HG03558 (cell line): ENCODE results near the gene LYPD8.
"Not testable (repeated sequence)": the region's sequence is repeated elsewhere in the genome, so short reads cannot be mapped to it uniquely, and the experiment has no call there.

Experiments
- ATAC-seq: cut with Tn5 transposase; IDR thresholded peaks from one replicate; pipeline ENCODE4 v1.9.1; 2021; ENCODE audit warnings: moderate number of reproducible peaks; ENCODE audit not compliant: unreplicated experiment; ENCODE audit errors: extremely low read depth

Gene LYPD8, protein sequence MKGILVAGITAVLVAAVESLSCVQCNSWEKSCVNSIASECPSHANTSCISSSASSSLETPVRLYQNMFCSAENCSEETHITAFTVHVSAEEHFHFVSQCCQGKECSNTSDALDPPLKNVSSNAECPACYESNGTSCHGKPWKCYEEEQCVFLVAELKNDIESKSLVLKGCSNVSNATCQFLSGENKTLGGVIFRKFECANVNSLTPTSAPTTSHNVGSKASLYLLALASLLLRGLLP

DNA sequence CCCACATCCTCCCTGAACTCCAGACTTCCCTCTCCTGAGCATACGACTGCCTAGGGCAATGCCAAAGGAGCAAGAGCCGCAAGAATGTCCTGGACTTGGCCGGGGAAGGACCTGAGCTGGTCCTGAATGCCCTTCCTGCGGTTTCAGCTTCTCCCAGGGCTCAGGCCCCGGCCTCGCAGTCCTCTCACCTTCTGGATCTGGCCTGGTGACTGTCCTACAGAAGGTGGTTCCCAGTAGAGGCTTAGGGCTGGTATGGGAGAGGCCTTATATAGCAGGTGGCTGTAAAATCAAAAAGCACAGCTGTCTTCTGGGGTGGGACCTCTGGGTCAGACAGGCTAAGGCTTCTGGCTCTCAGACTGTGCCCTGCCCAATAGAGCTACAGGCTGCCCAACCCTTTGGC, at the start of gene LYPD8:
Gene LYPD8 (minus strand): TSS at position 243 of the 400 bp plus-strand sequence. CDS start 4,678 bp downstream, outside the sequence.
- no peak for ATAC-seq

DNA sequence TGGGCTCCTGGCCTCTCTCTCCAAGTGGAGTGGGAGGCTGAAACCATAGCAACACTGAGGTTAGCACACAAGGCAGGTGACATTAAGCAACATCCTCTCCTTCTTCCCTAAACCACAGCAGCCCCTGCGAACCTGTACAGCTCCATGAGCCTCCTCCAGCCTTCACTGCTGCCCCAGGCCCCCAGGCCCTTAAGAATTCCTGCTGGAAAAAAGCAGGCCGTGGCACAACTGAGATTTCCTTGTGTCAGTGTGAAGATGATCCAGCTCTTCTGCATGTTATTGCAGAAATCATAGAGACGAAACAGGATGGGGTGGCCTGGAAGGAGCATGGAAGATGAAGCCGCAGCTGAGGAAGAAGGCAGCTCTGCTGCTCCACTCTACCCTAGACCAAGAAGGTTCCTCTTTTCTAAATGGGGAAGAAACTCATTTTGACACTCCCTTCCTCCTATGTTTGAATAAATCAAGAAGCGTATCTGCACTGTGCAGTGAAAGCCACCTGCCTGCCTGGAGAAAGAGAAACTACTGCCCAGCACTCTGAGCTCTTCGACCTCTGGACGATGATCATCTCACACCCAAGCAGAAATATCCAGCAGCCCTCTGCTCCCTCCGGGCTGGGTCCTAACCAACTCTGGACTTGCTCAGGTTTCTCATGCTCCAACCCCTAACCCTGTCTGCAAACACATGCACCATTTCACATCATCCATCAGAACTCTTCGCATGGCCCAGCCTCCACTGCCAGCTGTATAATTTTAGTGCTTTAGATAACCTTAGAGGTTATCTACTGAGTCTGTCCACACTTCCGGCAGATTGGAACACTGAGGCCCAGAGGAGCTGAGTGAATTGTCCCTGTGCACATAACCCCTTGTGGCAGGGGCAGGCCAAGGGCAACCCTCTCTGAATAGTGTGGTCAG, 49.5 kb upstream of the LYPD8 start:
- ATAC-seq = peak; percentile 81

DNA sequence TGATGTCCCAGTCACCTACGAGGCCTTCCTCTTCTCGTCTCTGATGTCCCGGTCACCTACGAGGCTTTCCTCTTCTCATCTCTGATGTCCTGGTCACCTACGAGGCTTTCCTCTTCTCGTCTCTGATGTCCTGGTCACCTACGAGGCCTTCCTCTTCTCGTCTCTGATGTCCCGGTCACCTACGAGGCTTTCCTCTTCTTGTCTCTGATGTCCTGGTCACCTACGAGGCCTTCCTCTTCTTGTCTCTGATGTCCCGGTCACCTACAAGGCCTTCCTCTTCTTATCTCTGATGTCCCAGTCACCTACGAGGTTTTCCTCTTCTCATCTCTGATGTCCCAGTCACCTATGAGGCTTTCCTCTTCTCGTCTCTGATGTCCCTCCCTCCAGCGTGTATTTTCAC, 47.9 kb upstream of the LYPD8 start:
- ATAC-seq = not testable (repeated sequence)

DNA sequence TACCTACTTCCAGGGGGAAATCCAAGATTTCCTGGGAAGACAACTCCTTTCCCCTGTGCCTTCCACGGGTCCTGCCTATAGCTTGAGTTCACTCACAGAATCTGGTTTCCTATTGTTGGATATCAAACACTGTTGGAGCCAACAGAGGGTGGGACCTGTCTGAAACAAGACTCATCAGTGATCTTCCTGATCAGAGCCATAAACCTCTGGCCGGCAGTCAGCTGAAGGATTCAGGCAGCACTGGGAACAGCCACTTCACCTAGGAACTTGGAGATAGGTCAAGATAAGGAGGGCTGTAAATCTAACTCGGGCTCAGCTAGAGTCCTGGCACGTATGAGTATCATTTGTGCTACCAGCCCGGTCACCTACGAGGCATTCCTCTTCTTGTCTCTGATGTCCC, 46.9 kb upstream of the LYPD8 start:
- no peak for ATAC-seq

DNA sequence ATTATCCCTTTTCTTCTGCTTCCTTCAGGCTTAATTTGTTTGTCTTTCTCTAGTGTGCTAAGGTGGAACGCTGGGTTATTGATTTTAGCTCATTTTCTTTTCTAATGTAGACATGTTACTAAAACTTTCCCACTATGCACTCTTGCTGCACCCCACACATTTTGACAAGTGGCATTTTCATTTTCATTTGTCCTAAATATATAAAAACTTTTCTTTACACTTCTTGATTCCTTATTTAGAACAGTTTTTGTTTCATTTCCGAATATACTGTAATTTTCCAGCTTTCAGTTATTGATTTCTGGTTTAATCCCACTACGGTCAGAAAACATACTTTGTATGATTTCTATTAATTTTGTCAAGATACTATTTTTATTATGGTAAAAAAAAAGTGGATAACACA, 44.9 kb upstream of the LYPD8 start:
- ATAC-seq = no peak

DNA sequence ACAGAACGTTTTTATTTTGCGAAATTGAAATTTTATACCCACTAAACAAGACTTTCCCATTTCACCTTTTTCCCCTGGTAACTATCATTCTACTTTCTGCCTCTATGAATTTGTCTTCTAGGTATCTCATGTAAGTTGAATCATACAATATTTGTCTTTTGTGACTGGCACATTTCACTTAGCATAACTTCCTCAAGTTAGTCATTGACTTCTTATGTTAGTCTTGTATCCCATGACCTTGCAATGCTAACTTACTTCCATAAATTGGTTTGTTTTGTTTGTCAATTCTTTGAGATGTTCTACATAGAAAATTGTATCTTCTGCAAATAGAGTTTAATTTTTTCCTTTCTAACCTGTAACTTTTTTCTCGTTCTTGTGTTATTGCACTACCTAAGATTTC, 43.2 kb upstream of the LYPD8 start:
- ATAC-seq = no peak

DNA sequence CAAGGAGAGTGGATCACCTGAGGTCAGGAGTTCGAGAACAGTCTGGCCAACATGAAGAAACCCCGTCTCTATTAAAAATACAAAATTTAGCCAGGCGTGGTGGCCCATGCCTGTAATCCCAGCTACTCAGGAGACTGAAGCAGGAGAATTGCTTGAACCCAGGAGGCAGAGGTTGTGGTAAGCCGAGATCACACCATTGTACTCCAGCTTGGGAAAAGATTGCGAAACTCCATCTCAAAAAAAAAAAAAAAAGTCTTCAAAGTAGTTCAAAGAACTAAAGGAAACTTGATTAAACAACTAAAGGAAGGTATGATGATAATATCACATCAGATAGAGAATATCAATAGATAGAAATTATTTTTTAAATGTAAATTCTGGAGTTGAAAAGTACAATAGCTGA, 39.1 kb upstream of the LYPD8 start:
- not testable (repeated sequence) for ATAC-seq

DNA sequence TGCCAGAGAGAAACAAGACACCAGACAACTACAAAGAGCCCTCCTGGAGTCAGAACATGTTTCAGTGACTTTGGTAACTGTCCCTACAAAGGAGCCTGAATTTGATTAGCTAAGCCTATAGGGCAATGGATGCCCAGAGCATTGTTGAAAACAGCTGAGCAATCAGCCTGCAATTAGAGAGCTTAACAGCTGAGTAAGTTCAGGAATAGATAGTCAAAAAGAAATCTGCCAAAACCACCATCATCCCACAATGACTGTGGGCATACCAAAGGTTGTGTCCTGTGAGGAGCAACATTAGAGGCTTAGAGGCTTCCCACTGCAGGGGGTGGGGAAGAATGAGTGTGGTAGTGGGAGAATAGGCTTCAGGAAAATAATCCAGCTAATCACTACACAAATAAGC, 38.0 kb upstream of the LYPD8 start:
- ATAC-seq = peak; percentile 92

DNA sequence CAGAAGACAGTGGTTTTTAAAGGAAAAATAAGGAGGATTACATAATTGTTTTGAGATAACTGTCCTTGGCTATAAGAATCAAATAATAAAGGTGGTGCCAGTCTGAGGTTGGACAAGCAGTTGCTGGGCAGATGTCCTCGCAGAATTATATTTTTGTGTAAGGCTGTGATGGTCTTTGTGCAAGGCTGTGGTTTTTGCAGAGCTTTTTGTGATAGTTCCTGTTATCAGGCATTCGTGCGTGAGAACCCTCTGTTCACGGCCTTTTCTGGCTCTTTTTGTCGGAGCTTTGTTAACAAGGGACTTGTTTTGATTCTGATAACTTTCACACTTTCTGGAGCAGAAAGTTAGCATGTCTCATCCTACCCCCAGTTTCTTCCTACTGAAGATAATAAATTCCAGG, 36.8 kb upstream of the LYPD8 start:
- ATAC-seq = no peak

DNA sequence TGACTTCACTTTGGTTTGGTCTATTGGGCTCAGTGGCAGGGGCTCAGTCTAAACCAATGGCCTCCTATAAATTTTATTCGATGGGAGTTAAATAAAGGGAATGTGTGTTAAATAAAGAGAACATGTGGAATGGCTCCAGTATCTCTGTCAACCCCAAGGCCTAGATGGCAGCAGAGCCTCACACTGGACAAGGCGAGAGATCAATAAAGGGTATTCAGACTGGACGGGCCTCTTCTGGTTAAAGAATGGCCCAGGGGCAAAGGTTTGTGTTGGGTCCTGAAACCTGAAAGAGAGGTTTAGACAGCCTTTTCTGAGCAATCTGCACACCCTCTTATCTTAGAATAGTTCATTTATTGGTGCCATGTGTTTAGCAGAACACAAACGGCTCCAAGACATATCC, 35.5 kb upstream of the LYPD8 start:
- ATAC-seq = no peak

DNA sequence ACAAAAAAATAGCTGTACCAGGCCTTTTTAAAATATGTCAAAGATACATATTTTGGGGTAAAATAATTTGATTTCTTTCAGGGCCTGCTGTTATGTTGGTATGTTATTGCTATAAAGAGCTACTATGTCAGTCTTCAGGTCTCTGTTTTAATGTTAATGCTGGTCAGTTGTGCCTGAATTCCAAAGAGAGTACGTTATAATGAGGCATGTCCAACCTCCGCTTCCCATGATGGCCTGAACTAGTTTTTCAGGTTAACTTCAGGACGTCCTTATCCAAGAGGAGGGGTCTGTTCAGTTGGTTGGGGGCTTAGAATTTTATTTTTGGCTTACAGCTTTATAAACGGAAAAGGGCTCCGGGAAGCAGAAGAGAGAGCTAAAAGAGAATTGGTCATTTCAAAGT, 34.9 kb upstream of the LYPD8 start:
- ATAC-seq = no peak

DNA sequence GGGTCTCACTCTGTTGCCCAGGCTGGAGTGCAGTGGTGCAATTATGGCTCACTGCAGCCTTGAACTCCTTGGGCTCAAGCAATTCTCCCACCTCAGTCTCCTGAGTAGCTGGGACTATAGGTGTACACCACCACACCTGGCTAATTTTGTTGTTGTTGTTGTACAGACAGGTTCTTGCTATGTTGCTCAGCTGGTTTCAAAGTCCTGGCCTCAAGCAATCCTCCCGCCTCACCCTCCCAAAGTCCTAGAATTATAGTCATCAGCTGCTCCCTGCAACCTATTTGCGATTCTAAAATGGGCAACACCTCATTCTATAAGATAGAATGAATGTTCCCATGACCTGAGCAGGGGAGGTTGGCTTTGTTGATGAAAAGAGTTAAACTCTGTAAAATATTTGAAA, 33.8 kb upstream of the LYPD8 start:
- not testable (repeated sequence) for ATAC-seq

DNA sequence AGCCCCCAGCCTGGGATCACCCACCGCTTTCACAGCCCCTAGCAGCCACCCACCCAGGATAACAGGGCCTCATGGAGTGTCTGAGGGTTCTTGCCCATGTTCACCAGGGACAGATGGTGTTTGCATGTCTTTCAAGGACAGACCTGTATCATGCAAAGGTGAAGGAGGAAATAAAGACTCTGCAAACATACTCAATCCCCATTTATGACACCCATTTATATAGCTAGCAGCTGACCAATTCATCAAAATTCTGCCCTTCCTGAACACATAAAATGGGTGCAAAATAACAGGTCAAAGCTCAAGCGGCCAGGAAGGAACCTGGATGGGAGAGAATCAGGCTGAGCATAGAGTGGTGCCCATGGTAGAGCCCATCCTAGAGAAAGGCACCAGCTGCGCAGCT, 32.8 kb upstream of the LYPD8 start:
- ATAC-seq = no peak

DNA sequence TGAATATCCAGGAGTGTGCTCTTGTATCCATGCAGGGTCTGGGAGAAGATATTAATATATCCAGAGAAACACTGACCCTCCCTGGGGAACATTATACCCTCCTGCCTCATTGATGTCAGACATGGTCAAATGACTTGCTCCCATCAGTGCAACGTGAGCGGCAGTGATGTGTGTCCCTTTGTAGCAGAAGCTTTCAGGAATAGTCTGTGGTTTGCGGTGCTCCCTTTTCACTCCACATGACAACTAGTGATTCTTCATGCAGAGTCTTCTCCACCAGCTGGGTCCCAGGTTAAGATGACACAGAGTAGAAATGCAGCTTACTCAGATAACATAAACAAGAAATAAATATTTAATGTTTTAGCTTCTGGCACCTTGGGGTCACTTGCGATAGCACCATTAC, 31.9 kb upstream of the LYPD8 start:
- ATAC-seq = no peak

DNA sequence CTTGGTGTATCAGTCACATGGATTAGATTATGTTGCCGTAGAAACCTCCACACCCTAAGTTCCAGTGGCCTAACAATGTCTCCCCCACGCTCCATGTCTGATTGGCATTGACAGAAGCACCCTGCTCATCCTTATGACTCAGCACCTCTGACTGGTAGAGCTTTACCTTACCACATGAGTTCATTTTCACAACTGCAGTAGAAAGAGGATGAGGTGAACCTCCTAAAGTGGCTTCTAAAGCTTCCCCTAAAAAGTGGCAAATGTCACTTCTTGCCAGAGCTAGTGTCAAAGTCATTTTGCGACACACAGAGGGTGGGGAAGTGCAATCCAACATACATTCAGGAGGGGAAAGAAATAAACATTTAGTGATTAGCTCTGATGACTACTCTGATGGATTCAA, 30.6 kb upstream of the LYPD8 start:
- ATAC-seq = peak; percentile 49

DNA sequence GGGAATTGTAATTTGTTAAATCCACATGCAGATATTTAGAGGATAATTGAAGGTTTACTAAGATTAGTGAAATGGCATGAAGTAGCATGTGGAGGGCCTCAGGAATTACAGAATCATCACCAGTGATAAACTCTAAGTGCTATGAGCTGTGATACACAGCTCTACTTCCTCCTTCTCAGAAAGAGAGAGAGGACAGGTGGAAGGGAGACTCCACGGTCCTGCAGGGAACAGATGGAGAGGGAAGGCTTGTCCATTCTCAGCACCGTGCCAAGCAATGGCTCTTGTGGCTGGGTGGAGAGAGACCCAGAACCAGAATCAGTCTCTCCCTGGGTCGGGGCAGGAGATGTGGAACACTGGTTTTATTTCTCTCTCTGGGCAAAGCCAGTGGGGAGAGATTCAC, 27.8 kb upstream of the LYPD8 start:
- ATAC-seq = no peak

DNA sequence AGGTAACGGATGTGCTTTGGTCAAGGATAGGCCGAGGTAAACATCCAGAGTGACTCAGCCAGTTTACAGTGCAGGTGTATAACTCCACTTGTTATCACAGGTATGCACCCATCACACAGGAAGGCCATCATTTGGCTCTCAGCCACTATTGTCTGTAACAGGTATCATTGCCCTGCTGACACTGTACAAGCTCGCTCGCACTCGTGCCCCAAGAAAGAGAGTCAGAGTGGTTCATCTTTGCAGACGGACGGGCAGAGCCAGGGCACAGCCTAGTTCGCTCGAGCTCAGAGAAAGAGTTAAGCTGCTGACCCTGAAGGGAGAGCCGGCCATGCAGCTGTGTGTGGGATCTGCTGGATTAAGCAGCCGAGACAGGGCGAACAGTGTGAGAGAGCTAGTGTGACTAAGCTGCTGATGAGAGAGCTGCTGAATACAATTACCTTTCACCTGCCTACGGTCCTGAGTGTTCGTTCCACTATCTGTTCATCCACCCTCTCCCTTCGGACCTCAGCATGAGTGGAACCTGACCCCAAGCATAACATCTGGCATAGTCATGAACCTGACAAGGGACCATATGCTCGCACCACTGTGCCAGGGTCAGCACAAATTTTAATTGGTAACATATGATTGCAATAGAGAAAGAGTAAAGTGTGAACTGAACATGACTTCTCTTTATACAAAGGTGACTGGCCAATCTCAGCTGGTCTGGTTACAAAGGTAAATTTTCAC, 27.0 kb upstream of the LYPD8 start:
- no peak for ATAC-seq

DNA sequence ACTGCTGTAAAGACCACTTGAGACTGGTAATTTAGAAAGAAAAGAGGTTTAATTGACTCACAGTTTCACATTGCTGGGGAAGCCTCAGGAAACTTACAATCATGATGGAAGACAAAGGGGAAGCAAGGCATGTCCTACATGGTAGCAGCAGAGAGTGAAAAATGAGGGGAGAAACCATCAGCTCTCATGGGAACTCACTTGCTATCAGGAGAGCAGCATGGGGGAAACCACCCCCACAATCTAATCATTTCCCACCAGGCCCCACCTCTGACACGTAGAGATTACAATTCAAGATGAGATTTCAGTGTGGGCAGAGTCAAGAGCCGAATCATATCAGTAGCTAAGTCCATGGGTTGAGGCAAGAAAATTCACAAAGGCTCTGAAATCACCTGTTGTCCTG, 23.8 kb upstream of the LYPD8 start:
- no peak for ATAC-seq

DNA sequence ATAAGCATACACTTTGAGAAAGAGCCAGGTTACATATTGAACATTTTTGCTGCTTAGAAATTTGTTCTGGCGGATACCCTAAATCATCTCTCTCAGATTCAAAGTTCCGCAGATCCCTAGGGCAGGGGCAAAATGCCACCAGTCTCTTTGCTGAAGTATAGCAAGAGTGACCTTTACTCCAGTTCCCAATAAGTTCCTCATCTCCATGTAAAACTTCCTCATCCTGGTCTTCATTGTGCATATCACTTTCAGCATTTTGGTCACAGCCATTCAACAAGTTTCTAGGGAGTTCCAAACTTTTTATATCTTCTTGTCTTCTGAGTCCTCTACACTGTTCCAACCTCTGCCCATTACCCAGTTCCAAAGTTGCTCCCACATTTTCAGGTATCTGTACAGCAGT, 23.3 kb upstream of the LYPD8 start:
- no peak for ATAC-seq

DNA sequence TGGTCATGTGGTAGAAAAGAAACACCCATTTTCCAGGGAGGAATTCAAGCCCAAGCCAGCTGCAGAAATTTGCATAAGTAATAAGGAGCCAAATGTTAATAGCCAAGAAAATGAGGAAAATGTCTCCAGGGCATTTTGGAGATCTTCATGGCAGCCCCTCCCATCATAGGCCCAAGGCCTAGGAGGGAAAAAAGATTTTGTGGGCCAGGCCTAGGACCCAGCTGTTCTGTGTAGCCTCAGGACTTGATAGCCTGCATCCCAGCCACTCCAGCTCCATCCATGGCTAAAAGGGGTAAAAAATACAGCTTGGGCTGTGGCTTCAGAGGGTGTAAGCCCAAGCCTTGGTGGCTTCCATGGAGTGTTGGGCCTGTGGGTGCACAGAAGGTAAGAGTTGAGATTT, 21.4 kb upstream of the LYPD8 start:
- no peak for ATAC-seq

DNA sequence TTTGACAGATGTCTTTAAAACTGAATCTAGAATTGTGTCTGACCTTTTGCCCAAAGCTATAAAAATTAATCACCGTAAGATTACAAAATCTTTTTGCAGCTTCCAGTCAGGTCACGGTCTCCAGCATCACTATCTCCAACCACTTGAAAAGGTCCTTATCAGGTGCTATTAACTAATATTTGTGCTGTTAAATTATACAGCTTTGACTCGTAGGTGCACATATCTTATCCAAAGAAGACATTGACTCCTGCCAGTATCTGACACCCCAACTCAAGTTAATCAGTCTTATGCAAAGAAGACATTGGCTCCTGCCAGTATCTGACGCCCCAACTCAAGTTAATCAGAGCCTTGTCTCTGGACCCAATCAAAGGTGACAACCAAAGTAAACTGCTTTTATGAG, 19.9 kb upstream of the LYPD8 start:
- ATAC-seq = no peak
